Middle frontal gyrus (tissue), 1 donor: Measurements from ENCODE around the gene NEDD8.

Source experiments
- DNase-seq: peaks from one replicate; pipeline ENCODE4 v3.0.0-alpha.2; 2015; ENCODE audit warnings: low spot score; ENCODE audit errors: extremely low spot score

NEDD8 gene

GRCh38 chr14:24263848-24264247 is 31.7 kb upstream of the NEDD8 start:
- no peak for DNase-seq

GRCh38 chr14:24262821-24263733 is 30.9 kb upstream of the NEDD8 start, which contains the start of gene TGM1:
Gene TGM1 (minus strand): TSS chr14:24263177. CDS start chr14:24262352, 825 bp downstream.
- DNase-seq, result no peak

DNA sequence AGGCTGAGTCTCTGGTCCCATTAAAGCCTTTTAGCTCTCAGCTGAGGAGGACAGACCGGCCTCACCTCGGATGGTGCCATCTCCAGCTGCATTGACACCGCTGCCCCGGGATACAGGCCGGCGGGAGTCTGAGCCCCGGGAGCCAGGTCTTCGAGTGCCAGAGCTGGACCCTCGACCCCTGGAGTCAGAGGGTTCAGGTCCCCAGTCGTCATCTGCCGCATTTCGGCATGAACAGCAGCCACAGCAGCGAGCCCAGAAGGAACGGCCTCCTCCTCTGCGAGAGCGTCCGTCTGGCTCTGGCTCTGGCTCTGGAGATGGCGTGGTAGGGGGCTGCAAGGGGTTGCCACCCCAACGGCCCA is 29.8 kb upstream of the NEDD8 start:
- no peak for DNase-seq

DNA sequence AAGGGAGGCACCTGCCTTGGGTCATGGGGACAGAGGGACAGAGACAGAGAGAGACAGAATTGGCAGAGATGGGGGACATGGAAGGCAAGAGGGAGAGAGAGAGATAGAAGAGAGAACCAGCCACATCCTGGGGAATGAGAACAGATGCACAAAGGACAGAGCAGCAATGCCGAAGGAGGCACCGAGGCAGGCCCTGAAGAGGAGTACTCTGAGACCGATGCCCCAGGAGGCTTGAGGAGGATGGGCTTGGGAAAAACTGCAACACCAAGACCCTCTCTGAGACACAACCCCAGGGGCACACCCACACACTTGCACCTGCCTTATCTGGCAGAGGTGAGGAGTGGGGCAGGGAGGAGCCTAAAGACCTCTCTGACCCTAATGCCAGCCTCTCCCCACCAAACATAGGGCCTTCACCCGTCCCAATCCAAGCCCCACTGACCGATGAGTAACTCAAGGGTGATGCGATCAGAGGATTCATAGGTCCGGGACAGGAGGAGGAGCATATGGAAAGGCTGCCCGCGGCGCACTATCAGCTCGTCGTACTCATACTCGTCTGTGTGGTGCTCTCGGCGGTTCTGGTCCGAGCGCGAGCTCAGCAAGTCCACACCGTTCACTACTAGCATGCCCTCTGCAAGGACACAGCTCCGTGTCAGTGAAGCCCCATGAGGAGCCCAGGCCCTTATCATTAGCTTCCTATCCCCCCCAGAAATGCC is 29.2 kb upstream of the NEDD8 start:
- no peak for DNase-seq

DNA sequence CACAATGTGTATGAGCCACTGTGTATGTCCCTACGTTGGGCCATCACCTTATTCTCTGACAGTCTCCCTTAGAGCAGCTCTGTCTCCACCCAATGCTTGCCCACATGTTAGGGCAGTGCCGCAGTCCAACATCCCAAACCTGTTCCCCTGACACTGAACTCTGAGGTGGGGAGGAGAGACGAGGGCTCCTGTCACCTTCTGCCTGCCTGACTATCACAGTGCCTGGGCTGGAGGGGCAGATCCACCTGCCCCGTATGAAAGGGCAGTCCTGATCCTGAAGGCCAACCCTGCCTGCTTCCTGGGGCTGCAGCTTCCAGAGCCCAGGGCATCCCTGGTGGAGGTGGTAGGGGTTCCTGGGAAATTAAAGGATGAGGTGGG is 28.6 kb upstream of the NEDD8 start:
- DNase-seq, result no peak

- DNase-seq, result no peak
Observed at GRCh38 chr14:24260026-24260779, 28.0 kb upstream of the NEDD8 start.

DNA sequence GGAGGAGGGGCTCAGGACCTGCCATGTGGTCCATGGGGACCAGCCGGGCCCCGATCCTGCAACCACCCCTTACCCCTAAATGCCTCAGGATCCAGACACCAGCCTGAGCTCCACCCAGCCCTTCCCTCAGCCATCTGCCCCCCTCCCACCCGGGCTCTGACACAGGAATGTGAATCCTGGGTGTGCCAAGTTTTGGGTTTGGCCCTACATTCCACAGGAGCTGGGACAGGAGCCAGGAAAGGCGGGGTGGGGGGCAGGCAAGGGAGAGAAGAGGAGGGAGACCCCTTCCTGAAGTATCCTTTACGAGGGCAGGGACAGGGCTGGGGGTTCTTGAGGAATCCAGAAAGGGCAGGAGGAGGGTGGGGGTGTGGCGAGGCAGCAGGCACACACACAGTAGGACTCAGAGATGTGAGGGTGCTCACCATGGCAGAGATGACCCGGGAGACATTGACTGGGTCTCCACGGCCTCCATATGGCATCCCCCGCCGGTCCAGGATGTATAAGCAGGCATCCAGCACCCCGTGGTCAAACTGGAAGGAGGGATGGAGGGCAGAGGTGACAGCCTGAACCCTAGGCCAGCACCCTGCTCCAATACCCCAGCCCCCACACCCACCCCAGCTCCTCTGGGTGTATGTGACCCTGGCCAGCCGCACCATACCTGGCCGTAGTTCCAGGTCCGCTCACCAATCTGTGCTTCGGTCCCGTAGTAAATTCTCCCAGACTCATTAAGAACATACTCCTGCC is 27.3 kb upstream of the NEDD8 start:
- DNase-seq, result no peak

DNA sequence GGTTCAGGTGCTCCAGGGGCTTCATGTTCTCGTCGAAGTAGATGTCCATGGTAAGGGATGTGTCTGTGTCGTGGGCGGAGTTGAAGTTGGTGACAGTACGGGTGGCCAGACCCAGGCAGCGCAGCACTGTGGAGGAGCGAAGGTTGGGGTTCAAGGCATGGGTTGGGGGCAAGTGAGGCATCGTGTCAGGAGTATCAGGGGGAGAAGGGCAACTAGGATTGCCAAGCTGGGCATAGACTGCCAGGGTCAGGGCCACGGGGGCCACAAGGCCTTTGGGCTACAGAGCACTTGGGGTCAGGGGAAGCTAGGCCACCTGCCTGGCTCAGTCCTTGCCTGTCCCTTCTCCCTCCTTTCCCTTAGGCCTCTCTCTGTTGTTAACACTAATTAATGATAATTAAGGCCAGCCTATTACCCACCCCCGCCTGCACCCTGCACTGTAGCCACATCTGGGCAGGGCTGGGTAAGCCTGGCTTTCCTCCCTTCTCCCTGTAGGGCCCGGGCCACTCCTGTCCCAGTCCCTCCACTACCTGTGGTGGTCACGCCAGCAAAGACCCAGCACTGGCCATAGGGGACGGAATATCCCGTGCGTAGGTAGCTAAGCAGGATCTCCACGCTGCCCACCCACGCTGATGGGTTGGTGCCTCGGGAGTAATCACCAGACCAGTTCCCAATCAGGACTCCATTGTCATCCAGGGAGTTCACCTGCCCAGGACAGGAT is 26.5 kb upstream of the NEDD8 start:
- no peak for DNase-seq

DNA sequence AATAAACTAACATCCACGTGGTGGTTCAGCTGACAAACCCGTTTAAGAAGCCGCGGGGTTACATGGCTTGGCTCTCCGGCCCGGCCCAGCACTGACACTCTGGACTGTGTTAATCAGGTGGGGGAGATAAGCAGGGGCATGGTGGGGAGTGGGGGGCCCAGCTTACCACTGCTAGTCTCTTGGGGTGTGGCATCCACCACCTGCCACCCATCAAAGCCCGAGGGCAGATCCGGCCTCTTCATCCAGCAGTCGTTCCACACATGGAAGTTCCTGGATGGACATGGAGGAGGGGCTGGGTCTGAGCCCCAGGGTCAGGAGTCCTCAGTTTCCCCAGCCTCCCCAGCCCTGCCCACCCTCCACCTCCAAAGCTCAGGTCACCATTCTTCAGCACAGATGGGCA is 26.0 kb upstream of the NEDD8 start:
- DNase-seq, result no peak

- no peak for DNase-seq
Observed at GRCh38 chr14:24256960-24257359, 24.8 kb upstream of the NEDD8 start.

GRCh38 chr14:24255931-24256711 is 24.0 kb upstream of the NEDD8 start:
- DNase-seq, result no peak

DNA sequence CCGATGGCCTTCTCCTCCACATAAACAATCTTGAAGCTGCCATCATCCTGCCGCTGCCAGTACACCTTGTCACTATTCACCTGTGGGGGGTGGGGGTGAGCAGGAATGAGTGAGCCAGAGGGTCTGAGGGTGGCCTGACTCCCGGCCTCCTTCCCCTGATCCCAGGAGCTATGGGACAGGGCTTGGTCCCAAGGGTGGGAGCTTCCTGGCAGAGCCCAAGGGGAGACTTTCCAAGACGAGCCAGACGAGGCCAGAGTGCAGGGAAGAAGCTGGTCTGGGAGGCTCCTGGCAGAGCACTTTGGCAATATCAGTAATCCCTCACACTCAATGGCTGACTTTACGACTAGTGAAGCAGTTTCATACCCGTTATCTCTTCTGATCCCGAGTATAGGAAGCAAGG is 23.3 kb upstream of the NEDD8 start:
- DNase-seq, result no peak

GRCh38 chr14:24254630-24255392 is 22.6 kb upstream of the NEDD8 start:
- DNase-seq, result no peak

- no peak for DNase-seq
Observed at GRCh38 chr14:24253936-24254335, 21.8 kb upstream of the NEDD8 start.

DNA sequence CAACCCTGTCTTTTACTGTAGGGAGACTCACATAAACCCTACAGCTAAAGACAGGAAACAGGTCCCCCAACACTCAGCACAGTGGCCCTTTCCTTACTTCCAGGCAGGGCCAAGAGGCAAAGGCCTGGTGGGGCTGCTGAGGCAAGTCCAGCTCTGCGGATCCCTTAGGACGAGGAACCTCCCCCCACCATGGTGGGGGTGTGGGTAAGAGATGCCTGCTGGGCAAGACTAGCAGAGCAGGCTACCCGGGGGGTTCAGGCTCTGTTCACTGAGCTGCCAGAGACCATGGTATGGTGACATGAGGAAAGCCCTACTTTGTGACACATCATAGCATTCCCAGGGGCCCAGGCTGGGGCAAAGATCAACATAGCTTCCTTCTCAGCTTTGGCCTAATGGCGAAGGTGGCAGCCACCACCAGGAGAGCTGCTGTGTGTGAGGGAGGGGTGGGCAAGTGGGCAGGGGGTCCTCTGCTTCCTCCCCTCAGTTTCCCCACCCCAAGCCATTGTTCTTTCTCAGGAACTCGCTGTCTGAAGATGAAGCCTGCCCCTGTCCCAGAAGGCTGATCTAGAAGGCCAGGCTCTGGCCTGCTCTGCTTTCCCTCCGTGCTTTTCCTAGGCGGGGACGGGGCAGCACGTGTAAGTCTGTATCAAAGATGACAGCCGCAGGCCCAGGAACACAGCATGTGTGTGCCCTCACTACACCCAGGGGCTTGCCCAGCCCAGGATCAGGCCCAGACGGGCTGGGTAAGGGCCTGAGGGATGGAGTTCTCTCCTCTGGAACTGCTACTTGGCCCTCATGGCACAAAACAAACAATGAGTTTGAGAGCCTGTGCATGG is 20.3 kb upstream of the NEDD8 start:
- no peak for DNase-seq

- DNase-seq, result no peak
Observed at GRCh38 chr14:24251880-24252288, 19.7 kb upstream of the NEDD8 start.

- no peak for DNase-seq
Observed at GRCh38 chr14:24250354-24250753, 18.2 kb upstream of the NEDD8 start.
